Measurements from ENCODE around the gene GMPR2. TPM values are rescaled to one million over a fixed set of nuclear protein-coding genes. Genes with fewer than 3 reads are reported as not detected.

GMPR2 gene
- total and polyA plus RNA-seq, 2 of the 13 experiments (the other 11 are each of a cell fraction or from before 2014, with no cell fraction given), result 210 to 273 TPM

GRCh38 chr14:24271134-24271833 is 38.6 kb downstream of the GMPR2 start, which contains the start of gene RABGGTA (continued):
- TF ChIP-seq ZNF646 (CRISPR knock-in tag; IDR thresholded peaks at IDR 0.05) (peak; percentile 59), NFYB (CRISPR knock-in tag; IDR thresholded peaks at IDR 0.05) (peak; percentile 53), FUBP1 (CRISPR knock-in tag; IDR thresholded peaks at IDR 0.05; ENCODE audit: borderline replicate concordance) (0 out of 2 replicates have a peak, but pooled peaks have one; percentile 97), HMG20B (CRISPR knock-in tag; conservative IDR thresholded peaks at IDR 0.05) (peak; percentile 85), TCF12 (IDR thresholded peaks at IDR 0.05) (no peak), TCF12 (CRISPR knock-in tag; IDR thresholded peaks at IDR 0.05) (peak; percentile 100), PBX2 (CRISPR knock-in tag; IDR thresholded peaks at IDR 0.05) (peak; percentile 96), MYC (CRISPR knock-in tag; IDR thresholded peaks at IDR 0.05; ENCODE audit: borderline replicate concordance) (peak; percentile 99), PAF1 (CRISPR knock-in tag; IDR thresholded peaks at IDR 0.05) (peak; percentile 33; the same call in 1 of the 2 replicates), SKIL (CRISPR knock-in tag; IDR thresholded peaks at IDR 0.05; ENCODE audit: borderline replicate concordance) (peak; percentile 91), ZNF367 (CRISPR knock-in tag; IDR thresholded peaks at IDR 0.05; ENCODE audit: borderline replicate concordance) (peak; percentile 63), ZNF891 (CRISPR knock-in tag; IDR thresholded peaks at IDR 0.05) (peak; percentile 98), MLX (CRISPR knock-in tag; IDR thresholded peaks at IDR 0.05) (peak; percentile 90)
